GM21529 (cell line): Measurements from ENCODE around the gene SFXN4.

Experiments used
- ATAC-seq: cut with Tn5 transposase; IDR thresholded peaks from one replicate; pipeline ENCODE4 v1.9.1; 2021; ENCODE audit not compliant: unreplicated experiment

SFXN4 gene, protein sequence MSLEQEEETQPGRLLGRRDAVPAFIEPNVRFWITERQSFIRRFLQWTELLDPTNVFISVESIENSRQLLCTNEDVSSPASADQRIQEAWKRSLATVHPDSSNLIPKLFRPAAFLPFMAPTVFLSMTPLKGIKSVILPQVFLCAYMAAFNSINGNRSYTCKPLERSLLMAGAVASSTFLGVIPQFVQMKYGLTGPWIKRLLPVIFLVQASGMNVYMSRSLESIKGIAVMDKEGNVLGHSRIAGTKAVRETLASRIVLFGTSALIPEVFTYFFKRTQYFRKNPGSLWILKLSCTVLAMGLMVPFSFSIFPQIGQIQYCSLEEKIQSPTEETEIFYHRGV

DNA sequence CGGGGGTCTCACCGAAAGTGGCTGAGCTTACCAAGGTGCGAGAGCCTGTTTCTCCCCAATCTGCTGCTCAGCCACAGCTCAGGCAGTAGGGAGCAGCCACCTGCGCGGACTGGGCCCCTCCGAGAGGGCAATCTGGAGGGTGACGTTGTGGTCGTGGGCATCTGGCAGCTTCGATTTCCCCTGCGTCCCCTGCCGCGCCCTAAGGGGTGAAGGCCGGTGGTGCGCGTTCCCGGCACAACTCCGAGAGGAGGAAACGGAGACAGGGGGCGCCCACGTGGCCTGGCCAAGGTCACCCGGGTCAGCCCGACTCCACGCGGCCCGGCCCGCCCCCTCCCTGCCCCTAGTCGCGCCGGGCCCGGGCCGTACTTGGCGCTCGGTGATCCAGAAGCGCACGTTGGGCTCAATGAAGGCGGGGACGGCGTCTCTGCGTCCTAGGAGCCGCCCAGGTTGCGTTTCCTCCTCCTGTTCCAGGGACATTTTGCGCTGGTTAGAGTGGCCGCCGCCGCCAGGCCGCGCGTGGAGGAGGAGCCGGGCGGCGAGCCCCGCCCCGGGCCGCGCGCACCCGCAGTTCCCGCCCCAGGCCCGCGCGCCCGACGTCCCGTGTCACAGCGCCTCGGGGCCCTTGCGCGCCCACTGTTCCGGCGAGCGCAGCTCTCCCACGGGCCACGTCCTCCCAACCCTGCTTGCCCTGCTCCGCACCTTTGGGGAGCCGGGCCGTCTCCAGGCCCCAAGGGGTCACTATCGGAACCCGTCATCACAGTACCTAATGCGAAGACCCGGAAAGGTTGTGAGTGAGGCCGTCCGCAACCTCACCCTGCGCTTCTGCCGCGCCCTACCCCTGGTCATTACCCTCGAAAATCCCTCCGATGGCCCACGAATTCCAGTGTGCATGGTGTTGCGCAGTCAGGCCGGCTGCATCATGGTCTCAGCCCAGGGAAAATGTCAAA is at the start of gene SFXN4:
TSS of gene SFXN4 (minus strand) at position 544 of the 947 bp plus-strand sequence. CDS start at position 477, 67 bp downstream.
- peak; percentile 89 for ATAC-seq

DNA sequence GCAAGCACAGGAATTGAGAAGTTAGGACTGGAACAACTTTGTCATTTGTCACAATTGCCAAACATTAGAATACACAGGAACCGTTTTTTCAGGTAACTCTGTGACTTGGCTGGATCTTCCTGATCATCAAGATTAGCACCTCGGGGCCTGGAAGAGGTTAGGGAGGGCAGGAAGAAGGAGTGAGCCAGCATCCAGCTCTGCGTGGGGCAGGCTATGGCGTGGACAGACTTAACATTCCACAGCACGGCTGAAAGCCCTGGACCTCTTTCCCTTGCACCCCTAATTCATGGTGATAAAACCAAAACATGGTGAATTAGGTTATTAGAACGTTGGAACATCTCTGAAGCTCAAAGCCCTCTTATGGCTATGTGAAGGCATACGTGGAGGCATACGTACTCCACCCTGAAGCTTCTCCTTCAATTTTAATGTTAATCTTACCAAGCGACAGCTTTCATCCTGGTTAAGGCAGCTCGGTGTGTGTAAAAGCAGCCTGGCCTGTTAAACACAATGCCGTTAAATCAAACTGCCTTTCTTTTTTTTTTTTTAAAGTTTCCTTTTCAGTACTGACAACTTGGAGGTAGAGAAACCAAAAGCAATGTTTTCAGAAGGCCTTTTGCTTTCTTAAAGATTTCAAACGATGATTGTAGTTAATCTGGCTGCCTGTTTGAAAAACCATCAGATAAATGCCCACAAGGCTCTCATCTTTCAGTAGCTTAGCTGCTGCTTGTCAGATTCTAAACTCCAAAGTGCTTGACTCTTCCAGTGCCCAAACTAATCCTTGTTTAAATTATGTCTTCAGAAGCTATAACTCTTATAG is 46.3 kb upstream of the SFXN4 start:
- ATAC-seq = no peak

DNA sequence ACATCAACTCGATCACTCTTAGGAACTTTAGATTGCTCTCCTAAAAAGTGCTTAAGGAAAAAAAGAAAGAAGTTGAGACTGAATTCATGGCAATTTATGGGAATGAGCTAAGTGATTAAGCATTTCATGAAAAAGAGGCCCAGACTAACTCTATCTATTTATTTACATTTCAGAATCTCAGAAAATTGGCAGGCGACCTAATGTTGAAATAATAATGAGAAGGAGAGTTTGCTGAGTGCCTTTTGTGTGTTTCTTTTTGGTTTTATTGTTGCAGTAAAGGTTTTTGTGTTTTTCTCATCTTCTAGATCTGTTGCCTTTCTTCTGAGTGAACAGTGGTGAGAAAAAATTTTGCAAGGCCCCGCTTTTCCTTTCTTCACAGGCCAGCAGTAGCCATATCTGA is 45.7 kb upstream of the SFXN4 start:
- ATAC-seq = no peak

DNA sequence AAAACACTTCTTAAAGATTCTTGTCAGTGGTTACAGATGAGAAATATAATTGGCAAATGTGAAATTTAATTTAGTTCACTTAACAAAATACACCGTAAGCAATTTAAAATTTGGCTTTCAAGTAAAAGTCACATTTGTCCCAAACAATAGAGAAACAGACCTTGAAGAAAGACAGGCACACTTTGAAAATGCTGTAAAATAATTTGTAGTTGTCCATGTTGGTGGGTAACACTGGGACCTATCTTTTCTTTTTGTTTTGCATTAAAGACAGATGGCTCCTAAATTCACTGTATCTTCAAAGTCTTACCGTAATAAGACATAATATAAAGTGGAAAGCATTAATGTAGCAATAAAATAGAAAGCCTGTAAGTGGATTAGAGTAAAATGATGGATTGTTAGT is 45.1 kb upstream of the SFXN4 start:
- no peak for ATAC-seq

DNA sequence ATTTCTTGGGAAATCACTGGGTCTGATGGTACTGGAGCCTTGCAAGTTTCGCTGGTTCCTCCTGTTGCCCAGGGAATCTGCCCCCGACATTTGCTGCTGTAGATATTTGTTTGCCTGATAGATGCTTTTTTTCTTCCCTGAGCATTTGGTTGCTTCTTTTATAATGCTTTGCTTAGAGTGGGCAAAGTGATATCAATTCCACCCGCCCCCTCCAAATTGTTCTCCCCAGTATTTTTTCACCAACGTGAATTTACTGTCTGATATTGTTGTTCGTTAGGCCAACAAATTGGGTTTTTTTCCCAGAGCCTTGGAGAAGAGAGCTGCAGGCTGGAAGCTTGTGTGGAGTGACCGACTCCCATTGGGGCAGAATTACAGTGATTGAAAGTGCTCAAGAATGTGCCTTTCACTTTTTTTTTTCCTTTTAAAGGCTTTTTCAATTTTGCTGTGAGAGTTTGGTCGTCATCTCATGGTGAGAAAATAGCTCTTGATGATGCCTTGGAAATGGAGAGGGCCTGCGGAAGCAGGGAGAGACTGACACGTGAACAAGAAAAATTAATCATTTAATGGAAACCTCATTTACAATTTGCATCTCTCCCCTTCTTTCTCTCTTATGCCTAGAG is 44.3 kb upstream of the SFXN4 start:
- ATAC-seq = no peak

DNA sequence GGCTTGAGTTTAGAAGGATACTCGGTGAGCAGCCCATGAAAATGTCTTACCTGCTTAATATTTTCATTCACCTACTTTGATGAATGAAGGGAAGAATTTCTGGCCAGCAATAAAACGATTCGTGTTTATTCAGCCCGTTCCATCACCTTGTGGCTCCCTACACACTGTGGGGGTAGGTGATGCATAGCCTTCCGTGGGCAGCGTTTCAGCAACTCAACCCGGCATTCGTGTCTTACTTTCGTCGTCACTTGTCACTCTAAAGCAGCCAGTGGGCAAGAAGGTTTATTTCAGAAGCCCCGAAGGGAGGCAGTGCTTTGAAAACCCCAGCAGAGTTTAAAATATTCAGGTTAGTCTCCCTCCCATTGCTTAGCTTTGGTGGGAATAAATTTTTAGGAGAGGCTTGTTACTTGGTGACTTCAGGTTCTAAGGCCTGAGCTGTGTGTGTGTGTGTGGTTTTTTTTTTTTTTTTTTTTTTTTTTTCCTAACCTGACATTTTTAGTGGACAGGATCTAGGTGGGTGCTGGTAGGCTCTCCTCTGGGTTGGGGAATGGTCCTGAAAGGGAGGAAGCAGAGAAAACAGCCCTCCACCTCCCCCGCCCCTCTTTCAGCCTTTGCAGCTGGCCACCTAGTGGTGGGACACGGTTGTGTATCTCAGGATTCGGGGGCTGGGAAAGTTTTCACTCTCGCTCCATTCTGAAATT is 43.7 kb upstream of the SFXN4 start:
- ATAC-seq = no peak

DNA sequence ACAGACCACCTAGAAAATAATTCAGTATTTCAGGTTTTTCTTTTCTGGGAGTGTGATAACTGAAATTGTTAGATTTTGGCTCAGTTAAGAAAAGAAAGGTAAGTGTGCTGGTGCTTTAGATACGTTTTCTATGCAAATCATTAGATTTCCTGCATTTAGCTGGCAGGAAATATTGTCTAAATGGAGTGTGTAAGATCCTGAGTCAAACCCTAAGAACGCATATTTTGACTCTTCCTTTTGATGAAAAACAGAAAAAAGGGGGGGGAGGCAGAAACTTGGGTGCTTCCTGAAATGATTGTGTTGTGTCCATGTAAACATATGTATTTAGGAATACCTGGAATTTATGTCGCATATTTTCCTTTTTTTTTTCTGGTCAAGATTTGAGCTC is 43.0 kb upstream of the SFXN4 start:
- no peak for ATAC-seq

DNA sequence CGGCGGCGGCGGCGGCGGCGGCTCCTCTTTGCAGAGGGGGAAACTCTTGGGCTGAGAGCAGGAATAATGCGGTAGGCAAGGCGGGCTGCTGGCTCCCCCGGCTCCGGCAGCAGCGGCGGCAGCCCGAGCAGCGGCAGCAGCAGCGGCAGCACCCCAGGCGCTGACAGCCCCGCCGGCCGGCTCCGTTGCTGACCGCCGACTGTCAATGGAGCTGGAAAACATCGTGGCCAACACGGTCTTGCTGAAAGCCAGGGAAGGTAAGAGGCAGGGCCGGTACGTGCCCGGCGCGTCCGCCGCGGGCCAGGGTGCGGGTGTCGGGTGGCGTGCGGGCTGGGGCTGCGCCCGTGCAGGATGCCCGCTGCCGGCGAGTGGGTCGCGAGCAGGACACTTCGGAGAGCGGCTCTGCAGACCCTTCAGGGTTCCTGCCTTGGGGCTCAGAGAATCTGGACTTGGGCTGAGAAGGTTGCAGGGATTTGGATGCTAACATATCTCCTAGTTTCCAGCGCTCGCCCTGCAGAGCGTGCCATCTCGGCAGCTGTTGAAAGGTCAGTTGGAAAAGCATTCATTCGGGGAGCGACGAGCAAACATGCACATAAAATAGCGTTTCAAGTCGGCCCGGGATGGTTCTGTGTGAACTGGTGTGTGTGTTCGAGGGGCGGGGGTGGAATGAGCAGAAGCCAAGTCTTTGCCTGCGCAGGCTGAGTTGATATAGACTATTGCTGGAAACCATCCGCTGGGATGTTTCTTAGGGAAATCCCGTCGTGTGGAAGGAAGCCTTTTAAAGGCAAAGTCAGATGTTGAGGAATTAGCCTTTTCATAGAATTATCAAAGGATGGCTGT is 42.4 kb upstream of the SFXN4 start:
- peak; percentile 3 for ATAC-seq

DNA sequence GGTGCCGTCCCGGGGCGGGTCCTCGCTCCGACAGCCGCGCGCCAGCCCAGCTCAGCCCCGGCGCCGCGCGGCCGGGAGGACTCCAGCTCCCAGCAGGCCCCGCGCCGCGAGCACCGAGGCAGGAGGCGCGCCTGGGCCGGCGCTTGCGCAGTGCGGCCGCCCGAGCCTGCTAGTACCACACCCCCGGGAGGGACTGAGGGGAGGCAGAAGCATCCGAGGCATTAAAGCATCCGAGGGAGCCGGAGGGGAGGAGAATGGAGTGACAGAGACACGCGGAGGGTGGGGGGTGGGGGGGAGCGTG is 41.8 kb upstream of the SFXN4 start, which contains the start of gene GRK5:
TSS of gene GRK5 (plus strand) at position 206 of the 301 bp plus-strand sequence. CDS start 347 bp downstream, outside the sequence.
- peak; percentile 74 for ATAC-seq

DNA sequence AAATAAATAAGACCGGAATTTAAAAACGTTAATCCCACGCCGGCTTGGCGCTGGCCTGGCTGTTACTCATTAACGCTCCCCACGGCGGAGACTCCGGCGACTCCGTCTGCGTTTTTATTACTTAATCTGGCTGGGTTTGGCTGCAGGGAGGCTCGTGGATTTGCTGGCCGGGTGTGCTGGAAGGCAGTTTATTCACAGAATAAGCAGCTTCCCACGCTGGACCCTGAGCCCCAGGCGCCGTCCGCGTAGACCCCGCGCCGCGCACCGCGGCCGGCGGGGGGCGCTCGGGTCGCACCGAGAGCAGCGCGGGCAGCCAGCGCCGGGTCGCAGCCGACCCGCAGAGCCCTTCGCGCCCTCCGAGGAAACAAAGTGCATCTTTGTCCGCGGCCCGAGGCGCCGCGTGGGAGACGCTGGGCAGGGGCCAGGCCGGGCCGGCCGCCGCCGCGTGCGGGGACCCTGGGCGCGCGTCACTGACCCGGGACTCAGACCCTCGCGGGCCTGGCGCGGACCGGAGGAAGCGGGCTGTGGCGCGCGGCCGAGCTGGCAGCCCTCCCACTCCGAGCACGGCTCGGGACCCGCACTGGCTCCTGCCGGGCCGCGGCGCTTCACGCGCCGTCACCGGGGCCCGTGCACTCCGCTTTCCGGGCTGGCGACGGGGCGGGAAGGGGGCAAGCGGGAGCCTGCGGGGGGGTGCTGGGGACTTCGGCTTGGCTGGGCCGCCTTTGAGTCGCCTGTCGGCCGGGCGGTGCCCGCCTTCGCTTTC is 41.3 kb upstream of the SFXN4 start:
- ATAC-seq = peak; percentile 62

DNA sequence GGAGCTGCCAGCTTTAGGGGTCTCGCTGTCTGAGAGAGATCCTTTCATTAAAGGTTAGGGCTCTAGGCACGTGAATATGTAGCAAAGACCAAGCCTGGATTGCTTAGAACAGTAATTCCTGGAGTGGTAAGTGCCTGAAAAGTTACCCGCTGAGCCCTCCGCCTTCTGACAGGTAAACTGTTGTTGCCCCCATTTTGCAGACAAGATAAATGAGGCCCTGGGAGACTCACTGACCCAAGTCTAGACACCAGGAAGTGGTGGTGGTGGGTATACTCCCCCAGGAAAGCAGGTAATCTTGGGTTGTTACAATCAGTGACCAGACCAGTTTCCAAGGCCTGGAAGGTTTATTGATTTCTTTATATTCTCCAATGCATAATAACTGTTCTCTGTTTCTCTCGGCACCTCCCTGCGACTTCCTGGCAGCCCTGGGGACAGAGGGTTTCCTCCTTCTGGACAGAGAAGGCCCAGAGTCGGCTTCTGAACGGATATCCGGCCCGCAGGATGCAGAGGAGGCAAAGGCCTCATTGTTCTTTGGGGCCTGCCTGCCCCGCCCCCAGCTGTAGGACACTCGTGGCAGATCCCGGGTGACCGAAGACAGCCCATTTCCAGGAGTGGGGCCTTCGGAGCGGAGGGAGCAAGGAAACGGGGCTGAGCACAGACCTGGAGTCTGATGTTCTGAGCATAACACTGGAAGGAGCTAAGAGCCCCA is 40.5 kb upstream of the SFXN4 start:
- peak; percentile 32 for ATAC-seq

DNA sequence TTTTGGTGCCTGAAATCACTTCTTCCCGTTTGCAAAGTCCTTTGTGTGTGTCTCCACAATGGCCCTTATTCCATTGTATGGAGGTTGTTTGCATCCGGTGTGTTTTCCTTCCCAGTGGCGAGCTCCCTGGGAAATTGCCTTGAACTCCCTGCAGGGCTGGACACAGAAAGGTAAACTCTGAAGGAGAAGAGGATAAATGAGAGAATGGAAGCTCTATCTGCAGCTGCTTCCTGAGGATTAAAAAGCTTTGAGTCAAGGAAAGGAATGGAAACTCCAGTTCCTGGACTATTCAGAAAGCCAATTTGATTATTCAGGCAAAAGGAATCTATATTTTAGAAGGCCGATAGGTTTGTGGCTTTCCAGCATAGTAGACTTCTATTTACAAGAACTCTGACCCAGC is 37.5 kb upstream of the SFXN4 start:
- ATAC-seq = no peak

DNA sequence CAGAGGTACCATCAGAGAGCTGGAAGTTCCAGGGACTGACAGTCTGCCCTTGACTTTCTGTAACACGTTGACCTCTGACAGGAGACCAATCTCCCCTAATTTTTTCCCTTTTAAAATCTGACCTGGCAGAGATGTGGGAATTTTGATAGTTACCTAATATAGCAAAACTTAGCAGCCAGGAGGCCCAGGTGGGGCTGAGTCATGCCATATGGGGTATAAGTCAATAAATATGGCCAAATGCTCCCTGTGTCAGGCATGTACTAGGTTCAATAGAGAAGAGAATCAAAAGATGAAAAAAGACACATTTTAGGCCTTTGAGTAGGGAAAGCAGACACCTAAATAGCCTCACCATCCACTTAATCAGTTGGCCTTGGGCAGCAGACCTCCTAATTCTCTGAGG is 35.7 kb upstream of the SFXN4 start:
- ATAC-seq = no peak

DNA sequence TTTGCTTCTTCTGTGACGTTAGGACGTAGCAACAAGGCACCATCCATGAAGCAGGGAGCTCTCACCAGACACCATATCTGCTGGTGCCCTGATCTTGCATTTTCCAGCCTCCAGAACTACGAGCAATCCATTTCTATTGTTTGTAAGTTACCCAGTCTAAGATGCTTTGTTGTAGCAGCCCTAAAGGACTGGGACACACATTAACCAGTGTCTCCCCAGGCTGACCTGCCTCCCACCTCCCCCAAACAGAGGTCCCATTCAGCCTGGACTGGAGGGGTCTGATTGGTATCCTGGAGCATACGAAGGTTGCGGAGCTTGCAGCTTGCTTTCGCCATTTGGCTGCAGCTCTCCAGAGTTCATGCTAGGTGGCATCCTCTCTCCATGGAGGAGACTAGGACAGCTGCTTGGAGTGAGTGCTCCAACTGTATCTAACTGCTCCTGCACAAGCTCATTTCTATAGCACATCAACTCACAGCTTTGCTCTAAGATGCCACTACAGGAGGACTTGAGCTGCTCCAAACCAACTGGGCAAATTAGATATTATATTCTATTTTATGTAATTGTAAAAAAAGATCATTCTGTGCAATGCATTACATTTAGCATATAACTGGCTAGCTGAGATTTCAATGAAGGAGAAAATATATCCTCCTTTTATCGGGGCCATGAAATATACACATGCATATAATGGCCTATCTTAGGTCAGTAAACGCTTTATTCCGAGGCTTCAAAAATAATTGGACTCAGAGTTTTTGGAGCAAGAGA is 33.9 kb upstream of the SFXN4 start:
- ATAC-seq = no peak

DNA sequence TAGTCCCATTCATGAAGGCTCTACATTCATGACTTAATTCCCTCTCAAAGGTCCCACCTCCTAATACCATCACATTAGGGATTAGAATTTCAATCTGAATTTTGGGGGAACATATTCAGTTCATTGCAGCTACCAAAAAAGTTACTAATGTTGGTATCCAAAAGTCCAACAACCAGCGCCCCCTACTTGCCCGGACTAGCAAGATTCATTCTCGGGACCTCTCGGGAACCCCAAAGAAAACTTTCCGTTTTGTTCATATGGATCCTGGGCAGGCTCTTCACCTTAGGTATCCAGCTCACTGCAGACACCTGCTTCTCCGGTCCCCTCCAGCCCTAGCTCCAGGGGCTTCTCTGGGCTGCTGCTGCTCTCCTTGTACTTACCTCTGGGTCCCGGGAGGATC is 32.9 kb upstream of the SFXN4 start:
- no peak for ATAC-seq

DNA sequence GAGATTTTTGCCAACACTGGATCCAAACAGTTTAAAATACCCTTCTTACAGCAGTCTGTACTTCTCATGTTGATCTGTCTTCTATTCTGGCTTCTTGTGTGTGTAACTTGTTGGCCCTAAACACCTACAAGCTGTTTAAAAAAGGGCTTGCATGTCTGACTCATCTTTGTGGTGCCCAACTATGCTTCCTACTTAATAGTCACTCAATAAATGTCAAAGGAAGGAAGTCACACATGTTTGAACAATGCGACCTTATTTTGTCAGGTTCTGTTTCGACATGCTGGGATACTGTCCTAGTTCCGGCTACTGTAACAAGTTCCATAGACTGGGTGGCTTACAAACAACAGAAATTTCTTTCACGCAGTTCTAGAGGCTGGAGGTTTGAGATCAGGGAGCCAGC is 32.4 kb upstream of the SFXN4 start:
- no peak for ATAC-seq

DNA sequence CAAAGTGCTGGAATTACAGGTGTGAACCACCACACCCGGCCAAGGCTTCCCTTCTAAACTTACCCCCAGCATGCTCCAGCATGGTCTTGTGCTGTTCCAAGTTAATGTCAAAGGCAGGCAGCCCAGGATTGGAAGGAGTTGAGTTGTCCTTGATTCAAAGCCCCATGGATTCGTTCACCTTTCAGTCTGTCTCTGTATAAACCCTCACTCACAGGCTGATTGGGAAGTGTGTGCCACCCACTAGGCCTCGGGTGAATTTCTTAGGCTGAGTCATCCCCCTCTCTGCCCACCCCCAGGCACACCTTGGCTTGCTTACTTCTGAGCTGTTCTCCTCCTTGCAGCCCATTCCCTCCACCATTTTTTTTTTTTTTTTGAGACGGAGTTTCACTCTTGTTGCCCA is 26.4 kb upstream of the SFXN4 start:
- ATAC-seq = no peak
